Type B pancreatic cell (in vitro differentiated cells): ENCODE results near the gene DLG1. TPM values are rescaled to one million over a fixed set of nuclear protein-coding genes. Genes with fewer than 3 reads are reported as not detected.

Experiments
- DNase-seq: peaks from one replicate; pipeline ENCODE4 v3.0.0; 2021; ENCODE audit warnings: mixed read lengths; ENCODE audit not compliant: unreplicated experiment; ENCODE audit errors: extremely low spot score
- H3K27ac Mint-ChIP-seq: 2 replicates; pipeline ENCODE4 v1.8.0; 2021; ENCODE audit warnings: mild to moderate bottlenecking, mixed read lengths
- H3K27me3 Mint-ChIP-seq: 2 replicates; pipeline ENCODE4 v1.8.0; 2021; ENCODE audit warnings: mixed read lengths
- H3K36me3 Mint-ChIP-seq: 2 replicates; pipeline ENCODE4 v1.8.0; 2021; ENCODE audit warnings: mixed read lengths
- H3K4me1 Mint-ChIP-seq: one replicate; pipeline ENCODE4 v1.8.0; 2021; ENCODE audit warnings: mixed read lengths; ENCODE audit not compliant: unreplicated experiment
- H3K4me3 Mint-ChIP-seq: 2 replicates; pipeline ENCODE4 v1.8.0; 2021; ENCODE audit warnings: mild to moderate bottlenecking, mixed read lengths
- H3K9me3 Mint-ChIP-seq: 2 replicates; pipeline ENCODE4 v1.8.0; 2021; ENCODE audit warnings: mixed read lengths
- CTCF ChIP-seq: fragments of 200-600 bp; sonication (generic); conservative IDR thresholded peaks from 2 replicates; pipeline ENCODE4 v1.5.0; 2021; ENCODE audit warnings: antibody characterized with exemption, mild to moderate bottlenecking
- total RNA-seq: library from RNA; stranded (reverse); gene quantifications from 2 replicates; pipeline ENCODE4 v1.2.1, GENCODE V29; 2021; ENCODE audit warnings: low replicate concordance

The DLG1 gene
- total RNA-seq, 1 donor from 2014 or later, result 95.9 TPM

GRCh38 chr3:197144188-197144587 is 154.2 kb downstream of the DLG1 start:
- no peaks in the 10 kb centered on the region for H3K4me1 Mint-ChIP-seq
- H3K9me3 Mint-ChIP-seq, result peaks cover 12% of the 10 kb centered on the region
- H3K27me3 Mint-ChIP-seq, result no peaks in the 10 kb centered on the region
- no peak for DNase-seq
- TF ChIP-seq CTCF, result no peak
- peaks cover 34% of the 10 kb centered on the region for H3K36me3 Mint-ChIP-seq
- H3K4me3 Mint-ChIP-seq, result no peak overlapping the region
- no peak overlapping the region for H3K27ac Mint-ChIP-seq

GRCh38 chr3:197139586-197139985 is 158.8 kb downstream of the DLG1 start:
- H3K4me3 Mint-ChIP-seq, result no peak overlapping the region
- no peaks in the 10 kb centered on the region for H3K4me1 Mint-ChIP-seq
- peaks cover 5% of the 10 kb centered on the region for H3K9me3 Mint-ChIP-seq
- no peak for TF ChIP-seq CTCF
- no peaks in the 10 kb centered on the region for H3K27me3 Mint-ChIP-seq
- H3K27ac Mint-ChIP-seq, result no peak overlapping the region
- no peak for DNase-seq
- peaks cover 37% of the 10 kb centered on the region for H3K36me3 Mint-ChIP-seq

GRCh38 chr3:197137751-197138150 is 160.7 kb downstream of the DLG1 start:
- no peak overlapping the region for H3K4me3 Mint-ChIP-seq
- peaks cover 39% of the 10 kb centered on the region for H3K36me3 Mint-ChIP-seq

GRCh38 chr3:197136744-197137143 is 161.7 kb downstream of the DLG1 start:
- H3K4me3 Mint-ChIP-seq, result no peak overlapping the region
- no peak overlapping the region for H3K27ac Mint-ChIP-seq
- no peak for DNase-seq
- peaks cover 9% of the 10 kb centered on the region for H3K9me3 Mint-ChIP-seq
- no peaks in the 10 kb centered on the region for H3K27me3 Mint-ChIP-seq
- H3K4me1 Mint-ChIP-seq, result no peaks in the 10 kb centered on the region
- TF ChIP-seq CTCF, result no peak
- peaks cover 43% of the 10 kb centered on the region for H3K36me3 Mint-ChIP-seq

More at GRCh38 chr3:197137751-197138150, 160.7 kb downstream of the DLG1 start:
- H3K4me1 Mint-ChIP-seq, result no peaks in the 10 kb centered on the region
- no peak for TF ChIP-seq CTCF
- no peaks in the 10 kb centered on the region for H3K27me3 Mint-ChIP-seq
- DNase-seq, result no peak
- H3K27ac Mint-ChIP-seq, result no peak overlapping the region
- H3K9me3 Mint-ChIP-seq, result peaks cover 9% of the 10 kb centered on the region

GRCh38 chr3:197135212-197135611 is 163.2 kb downstream of the DLG1 start:
- peak overlapping the region; percentile 27 for H3K27ac Mint-ChIP-seq
- H3K4me1 Mint-ChIP-seq, result no peaks in the 10 kb centered on the region
- no peak for DNase-seq
- H3K9me3 Mint-ChIP-seq, result peaks cover 9% of the 10 kb centered on the region
- TF ChIP-seq CTCF, result no peak
- no peaks in the 10 kb centered on the region for H3K27me3 Mint-ChIP-seq
- peaks cover 40% of the 10 kb centered on the region for H3K36me3 Mint-ChIP-seq
- no peak overlapping the region for H3K4me3 Mint-ChIP-seq
